GM12801 (cell line): ENCODE measurements around the gene RIPOR3.

ENCODE experiments used
- TF ChIP-seq, protein P1 (sequence below): IDR thresholded peaks from one replicate; pipeline ENCODE4 v1.5.1; 2011; ENCODE audit warnings: control low read depth; ENCODE audit not compliant: insufficient read length; ENCODE audit errors: extremely low read depth

Gene RIPOR3

DNA sequence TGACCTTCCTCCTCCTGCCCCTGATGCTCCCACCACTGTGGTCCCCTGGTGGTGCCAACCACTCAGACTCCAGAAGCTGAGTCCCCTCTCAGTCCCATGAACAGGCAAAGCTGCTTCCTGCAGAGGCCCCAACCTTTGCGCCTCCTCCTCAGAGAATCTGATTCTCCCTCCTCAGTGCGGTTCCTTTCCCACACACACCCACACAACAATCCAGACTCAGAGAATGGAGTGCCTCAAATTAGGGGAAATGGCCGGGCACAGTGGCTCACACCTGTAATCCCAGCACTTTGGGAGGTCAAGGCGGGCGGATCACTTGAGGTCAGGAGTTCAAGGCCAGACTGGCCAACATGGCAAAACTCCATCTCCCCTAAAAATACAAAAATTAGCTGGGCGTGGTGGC, 23.0 kb downstream of the RIPOR3 start:
- TF ChIP-seq, protein P1, sequence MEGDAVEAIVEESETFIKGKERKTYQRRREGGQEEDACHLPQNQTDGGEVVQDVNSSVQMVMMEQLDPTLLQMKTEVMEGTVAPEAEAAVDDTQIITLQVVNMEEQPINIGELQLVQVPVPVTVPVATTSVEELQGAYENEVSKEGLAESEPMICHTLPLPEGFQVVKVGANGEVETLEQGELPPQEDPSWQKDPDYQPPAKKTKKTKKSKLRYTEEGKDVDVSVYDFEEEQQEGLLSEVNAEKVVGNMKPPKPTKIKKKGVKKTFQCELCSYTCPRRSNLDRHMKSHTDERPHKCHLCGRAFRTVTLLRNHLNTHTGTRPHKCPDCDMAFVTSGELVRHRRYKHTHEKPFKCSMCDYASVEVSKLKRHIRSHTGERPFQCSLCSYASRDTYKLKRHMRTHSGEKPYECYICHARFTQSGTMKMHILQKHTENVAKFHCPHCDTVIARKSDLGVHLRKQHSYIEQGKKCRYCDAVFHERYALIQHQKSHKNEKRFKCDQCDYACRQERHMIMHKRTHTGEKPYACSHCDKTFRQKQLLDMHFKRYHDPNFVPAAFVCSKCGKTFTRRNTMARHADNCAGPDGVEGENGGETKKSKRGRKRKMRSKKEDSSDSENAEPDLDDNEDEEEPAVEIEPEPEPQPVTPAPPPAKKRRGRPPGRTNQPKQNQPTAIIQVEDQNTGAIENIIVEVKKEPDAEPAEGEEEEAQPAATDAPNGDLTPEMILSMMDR, result no peak

DNA sequence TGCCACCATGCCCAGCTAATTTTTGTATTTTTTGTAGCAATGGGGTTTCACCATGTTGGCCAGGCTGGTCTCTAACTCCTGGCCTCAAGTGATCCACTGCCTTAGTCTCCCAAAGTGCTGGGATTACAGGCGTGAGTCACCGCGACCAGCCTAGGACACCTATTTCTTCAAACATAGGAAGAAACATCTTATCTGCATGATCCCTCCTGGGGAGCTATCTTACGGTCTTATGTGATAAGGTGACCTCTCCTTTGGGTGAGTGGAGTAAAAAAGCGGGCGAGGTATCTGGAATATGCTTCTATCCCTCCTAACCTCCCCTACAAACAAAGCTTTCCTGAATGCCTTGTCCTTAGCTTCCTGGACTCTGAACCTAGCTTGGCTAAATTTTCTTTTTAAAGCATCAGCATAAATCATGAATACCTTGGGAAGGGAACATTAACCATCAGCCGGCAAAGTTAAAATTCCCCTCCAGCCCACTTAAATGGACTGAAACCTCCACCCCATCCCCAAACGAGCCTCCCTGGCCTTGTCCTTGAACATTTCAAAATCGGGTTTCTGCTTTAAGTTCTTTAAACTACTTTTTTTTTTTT, 24.5 kb downstream of the RIPOR3 start:
- TF ChIP-seq, protein P1, result no peak

DNA sequence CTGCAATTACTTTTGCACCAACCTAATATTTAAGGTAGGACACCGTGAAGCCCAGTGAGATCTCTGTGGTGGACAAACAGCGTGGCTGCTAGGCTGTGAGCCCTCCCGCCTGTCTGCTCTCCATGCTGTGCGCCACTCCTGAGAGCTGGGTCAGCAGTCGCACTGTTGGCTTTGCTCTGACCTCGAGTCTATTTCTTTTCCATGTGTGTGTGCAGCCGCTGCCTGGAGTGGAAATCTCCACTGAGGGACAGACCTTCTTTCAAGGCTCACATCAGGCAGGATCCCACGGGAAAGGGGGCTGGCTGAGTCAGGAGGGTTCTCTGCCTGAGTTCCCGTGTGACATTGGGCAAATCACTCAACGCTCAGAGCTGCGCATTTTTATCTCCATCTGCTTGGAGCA, 27.1 kb downstream of the RIPOR3 start:
- TF ChIP-seq, protein P1, result no peak

DNA sequence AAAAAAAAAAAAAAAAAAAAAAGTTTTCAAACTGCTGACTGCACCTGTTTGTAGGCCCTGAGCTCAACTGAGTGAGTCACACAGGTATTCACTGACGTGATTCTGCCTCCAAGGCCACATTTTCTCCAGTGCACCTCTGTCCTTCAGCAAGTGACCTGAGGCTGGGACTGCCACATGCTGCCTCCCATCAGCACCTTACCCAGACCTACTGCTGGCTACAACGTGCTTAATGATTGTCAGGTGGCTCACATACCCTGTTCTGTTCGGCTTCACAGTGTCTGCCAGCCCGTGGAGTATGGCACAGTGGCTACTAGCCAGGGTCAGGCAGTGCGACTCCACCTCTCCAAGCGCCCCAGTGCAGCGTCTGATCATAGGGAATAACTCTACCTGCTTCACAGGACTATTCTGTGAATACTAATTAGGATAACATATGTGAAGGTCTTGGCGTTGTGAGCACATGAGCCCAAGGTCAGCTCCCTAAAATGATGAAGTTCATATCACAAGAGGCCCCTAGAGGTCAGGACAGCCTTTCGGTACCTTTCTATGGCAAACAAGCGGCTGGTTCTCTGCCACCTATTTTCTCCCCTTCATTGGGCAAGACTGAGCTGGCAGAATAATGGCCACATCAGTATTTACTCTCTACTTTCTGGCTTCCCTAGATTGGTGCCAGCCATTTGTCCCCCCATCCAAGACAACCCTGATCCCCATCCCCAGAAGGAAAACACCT, 28.1 kb downstream of the RIPOR3 start:
- TF ChIP-seq, protein P1, result no peak

DNA sequence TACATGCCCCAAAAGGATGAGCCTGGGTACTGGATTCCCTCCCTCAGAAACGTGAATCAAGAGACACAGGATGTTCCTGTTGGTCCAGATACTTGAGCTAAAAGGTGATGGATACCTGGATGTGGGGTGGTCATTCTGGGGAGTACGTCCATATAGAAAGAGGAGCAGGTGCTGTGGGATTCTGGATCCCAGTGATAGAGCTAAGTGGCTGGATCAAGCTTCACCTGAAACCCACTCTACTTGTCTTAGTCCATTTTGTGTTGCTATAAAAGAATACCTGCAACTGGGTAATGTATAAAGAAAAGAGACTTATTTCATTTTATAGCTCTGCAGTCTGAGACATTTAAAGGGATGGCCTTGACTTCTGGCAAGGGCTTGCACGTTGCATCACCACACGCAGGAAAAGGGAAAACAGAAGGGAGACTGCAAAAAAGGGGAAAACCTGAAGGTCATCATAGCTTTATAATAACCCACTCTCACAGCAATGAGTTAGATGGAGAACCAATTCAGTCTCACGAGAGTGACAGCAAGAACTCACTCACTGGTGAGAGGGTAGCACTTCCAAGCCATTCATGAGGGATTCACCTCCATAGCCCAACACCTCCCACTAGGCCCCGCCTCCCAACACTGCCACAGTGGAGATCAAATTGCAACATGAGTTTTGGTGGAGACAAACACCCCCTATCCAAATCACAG, 31.2 kb downstream of the RIPOR3 start:
- TF ChIP-seq, protein P1, result no peak

DNA sequence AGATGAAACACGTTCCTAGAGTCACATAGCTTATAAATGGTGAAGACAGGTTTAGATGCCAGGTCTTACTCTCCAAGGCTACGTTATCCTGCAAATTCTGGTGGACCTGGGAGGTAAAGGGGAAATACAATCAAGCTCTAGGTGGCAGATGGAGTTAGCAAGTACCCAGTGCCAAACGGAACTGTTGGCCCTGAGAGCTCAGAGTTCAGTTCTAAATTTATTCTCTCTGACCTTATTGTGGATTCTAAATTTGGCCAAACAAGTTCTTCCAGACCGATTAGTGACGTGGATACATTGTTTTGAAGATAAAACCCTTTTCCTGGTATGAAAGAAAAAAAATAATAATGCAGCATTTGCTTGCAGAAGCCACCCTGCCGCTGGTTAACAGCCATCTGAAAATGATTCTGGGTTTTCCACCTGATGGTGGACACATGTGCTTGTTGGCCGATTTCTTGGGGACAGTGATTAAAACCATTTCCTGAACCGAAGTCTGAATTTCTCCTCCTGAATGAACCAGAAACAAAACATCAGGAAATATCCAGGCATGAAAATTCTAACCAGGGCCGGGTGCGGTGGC, 32.5 kb downstream of the RIPOR3 start:
- TF ChIP-seq, protein P1, result no peak

DNA sequence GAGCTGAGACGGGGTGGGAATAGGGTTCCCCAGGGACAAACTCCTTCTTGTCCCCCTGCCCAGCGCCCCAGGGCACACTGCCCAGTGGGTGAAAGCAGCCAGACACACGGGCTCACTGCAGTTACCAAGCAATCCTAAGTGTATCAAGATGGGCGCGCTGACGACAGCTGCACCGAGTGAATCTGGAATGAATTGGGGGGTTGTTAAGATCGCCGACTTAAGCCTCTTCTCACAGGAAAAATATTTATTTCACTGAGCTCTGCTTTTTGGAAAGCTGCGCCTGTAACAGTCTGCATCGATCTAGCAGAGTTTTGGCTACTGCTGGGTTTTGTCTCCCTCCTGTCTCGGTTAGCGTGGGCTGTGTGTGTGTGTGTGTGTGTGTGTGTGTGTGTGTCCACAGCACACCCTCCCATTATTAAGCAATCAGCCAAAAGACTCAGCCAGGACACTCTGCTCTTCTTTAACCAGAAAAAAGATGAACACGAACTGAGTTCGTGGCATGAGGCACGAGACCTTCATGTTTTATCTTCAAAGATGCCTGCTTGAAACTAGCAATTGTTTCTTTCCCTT, 35.9 kb downstream of the RIPOR3 start:
- TF ChIP-seq, protein P1, result no peak
